ENCODE results near the gene PFDN5.

DNA sequence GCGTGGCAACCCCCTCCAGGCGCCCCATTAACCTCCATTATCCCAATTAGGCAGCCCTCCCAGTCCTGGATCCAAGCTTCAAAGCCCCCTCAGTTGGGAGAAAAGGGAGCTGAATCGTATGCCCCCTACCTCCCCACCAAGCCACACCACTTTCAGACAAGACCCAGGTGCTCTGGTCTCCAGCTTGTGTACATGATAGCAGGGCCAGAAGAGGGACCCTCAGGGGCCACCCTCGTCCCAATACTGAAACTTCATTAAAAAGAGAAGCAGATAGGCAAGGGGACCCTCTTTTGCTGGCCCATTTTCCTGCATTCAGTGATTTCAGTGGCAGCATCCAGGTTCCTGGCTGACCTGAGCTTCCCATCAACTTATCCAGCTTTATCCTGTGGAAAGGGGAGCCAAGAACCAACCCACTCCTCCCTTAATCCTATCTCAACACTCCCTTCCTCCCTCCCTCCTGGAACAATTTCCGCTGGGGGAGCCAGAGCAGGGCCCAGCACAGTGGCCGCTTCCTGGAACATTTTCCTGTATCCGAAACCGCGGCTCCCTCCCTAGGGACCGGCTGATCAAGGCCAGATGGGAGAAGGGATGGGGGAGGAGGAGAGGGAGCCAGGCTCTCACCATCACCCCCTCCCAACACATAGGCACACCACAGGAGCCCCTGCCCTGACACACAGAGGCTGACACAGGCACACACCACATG, 50.3 kb downstream of the PFDN5 start:
- TF ChIP-seq, protein P1, sequence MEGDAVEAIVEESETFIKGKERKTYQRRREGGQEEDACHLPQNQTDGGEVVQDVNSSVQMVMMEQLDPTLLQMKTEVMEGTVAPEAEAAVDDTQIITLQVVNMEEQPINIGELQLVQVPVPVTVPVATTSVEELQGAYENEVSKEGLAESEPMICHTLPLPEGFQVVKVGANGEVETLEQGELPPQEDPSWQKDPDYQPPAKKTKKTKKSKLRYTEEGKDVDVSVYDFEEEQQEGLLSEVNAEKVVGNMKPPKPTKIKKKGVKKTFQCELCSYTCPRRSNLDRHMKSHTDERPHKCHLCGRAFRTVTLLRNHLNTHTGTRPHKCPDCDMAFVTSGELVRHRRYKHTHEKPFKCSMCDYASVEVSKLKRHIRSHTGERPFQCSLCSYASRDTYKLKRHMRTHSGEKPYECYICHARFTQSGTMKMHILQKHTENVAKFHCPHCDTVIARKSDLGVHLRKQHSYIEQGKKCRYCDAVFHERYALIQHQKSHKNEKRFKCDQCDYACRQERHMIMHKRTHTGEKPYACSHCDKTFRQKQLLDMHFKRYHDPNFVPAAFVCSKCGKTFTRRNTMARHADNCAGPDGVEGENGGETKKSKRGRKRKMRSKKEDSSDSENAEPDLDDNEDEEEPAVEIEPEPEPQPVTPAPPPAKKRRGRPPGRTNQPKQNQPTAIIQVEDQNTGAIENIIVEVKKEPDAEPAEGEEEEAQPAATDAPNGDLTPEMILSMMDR (conservative IDR thresholded peaks at IDR 0.05; ENCODE audit: low read length): peak; percentile 51; the same call in 1 of the 2 replicates
- TF ChIP-seq EZH2phosphoT487 (IDR thresholded peaks at IDR 0.05; ENCODE audit: borderline replicate concordance, low read depth, low read length): no peak
